ENCODE measurements around the gene KLHL29.

GRCh38 chr2:23659773-23660172, 274.8 kb downstream of the KLHL29 start:
- no peak for TF ChIP-seq CTCF (IDR thresholded peaks at IDR 0.05; ENCODE audit: low read length)
- TF ChIP-seq EZH2 (optimal IDR thresholded peaks at IDR 0.05; ENCODE audit: low read depth, low read length) = no peak
